Stimulated activated CD8-positive, alpha-beta memory T cell treated with anti-CD3 and anti-CD28 coated beads, Interleukin-12 subunit alpha, Interleukin-12 subunit beta, amount 100 ng/mL, for 24 hours (primary cell): Measurements from ENCODE around the gene AK8.
"Not testable (repeated sequence)": the region's sequence is repeated elsewhere in the genome, so short reads cannot be mapped to it uniquely, and the experiment has no call there.

Experiments
- DNase-seq: peaks from one replicate; pipeline ENCODE4 v3.0.0-alpha.2; 2020; ENCODE audit errors: extremely low read depth

Gene AK8

DNA sequence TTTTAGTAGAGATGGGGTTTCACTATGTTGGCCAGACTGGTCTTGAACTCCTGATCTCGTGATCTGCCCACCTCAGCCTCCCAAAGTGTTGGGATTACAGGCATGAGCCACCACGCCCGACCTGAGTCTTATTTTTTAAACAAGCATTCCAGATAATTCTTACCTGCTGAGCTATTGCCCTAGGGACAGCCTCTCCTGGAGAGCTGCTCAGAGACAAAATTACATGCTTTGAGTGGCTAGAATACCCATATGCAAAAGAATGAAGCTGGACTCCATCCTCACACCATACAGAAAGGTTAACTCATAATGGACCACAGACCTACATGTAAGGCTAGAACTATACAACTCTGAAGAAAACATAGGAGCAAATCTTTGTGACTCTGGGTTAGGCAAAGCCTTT, 166.2 kb downstream of the AK8 start:
- no peak for DNase-seq

DNA sequence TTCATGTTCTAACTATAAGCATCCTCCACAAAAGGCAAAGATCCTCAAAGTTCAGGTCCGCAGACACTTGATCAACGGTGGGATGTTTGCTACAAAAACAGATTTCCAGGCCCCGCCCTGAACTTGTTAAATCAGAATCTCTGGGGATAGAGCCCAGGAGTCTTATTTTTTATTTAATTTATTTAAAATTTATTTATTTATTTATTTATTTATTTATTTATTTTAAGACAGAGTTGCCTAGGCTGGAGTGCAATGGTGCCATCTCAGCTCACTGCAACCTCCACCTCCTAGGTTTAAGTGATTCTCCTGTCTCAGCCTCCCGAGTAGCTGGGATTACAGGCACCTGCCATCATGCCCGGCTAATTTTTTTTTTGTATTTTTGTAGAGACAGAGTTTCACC, 166.9 kb downstream of the AK8 start:
- DNase-seq = not testable (repeated sequence)

DNA sequence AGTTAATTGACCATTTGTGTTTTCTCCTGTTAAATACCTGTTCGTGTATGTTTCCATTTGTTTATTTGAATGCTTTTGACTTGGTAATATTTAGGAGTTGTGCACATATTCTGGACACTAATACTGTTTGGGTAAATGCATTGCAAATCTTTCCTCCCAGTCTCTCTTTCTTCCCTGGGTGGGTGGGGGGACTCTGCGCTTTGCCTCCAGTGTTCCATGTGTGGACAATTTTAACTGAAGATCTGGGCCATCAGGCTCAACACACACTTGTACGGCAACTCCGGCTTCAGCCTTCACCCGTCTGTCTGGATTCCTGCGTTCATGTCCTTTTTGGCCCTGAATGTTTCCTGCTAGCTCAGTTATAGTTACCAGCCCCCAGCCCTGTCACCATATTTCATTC, 167.8 kb downstream of the AK8 start:
- no peak for DNase-seq

DNA sequence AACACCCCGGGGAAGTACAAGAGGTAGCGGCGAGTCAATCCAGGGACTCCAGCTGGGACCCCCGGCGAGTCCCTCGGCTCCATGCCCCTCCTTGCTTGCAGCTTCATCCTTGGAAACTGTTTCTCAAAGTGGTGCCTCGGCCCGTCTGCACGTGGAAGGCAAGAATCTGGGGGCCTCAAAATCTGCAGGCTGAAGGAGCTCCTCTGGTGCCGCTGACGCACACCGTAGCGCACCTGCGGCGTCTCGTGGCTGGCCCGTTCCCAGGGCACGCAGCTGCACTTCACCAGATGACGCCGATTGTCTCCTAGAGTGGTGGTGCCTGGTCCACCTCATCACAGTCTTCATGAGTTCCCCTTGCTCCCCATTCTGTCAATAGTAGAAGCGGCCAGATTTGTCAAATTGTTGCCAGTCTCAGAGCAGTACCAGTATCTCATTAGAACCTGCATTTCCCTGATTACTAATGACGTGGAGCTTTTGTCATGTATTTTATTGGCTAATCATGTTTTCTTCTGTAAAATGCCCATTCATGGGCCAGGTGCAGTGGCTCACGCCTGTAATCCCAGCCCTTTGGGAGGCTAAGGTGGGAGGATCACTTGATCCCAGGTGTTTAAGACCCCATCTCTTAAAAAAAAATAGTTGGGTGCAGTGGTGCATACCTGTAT, 169.2 kb downstream of the AK8 start:
- no peak for DNase-seq

DNA sequence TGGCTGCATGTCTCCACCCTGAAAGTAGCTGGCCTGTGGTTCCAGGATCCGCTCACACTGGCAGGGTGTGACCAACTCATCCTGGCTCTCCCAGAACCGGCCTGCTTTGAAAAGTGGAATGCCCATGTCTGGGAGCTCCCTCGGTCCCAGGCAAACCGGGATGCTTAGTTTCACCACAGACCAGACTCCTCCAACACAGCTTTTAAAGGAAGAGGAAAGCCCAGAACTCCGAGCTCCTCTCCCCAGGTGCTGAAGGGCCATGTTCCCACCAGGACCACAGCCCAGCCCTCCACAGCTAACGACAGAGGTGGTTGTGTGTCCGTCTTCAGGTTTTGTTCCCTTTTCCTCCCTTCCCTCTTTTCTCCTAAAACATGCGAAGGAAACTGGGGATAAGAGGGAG, 169.8 kb downstream of the AK8 start:
- no peak for DNase-seq

DNA sequence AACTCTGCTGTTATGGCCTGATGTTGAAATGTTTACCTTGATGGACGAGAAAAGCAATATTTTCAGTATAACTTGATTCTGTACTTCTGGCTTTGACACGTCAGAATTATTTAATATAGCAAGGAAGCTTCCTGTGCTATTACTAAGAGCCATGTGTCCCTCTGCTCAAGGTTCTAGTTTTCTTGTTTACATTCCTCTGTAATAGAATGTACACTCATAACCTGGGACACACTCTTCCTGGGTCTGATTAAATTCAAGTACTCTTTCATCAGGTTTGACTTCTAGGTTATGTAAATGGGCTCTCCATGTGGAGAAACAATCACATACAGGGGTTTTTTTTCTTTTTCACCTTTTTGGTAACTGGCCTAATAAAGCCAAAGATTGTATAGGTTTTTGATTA, 174.7 kb downstream of the AK8 start:
- DNase-seq = no peak

DNA sequence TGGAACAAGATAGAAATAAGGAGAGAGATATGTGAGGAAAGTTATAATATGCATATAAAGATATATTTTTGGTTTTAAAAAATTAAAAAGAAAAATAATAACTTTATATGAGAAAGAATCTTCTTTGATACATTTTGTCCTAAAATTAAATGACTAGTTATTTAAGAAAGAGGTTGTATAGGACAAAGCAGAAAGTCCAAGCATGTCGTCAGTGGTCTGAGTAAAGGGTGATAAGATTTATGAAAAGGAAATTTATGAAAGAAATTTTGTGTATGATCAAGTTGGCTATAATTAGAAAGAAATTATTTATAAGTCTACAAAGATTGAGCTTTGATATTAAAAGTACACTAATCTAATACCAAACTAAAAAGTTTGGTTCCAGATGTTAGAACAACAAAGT, 175.8 kb downstream of the AK8 start:
- no peak for DNase-seq

DNA sequence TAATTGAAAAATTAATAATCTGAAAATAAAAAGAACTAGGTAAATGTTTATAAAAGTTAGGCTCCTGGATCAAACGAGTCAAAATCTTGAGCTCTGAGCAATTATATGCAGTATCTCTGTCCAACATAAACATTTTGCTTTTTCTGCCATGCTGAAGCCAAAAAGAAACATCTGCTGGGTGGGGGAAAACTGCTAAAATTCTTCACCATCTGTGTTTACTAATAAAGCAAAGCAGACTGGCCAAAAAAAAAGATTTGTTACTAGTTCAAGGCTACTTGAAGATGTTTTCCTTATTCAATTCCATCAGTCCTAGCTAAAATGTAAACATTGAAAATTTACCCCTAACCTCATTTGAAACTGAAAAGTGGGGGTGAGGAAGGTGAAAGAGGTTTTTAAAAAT, 178.1 kb downstream of the AK8 start:
- DNase-seq = no peak

DNA sequence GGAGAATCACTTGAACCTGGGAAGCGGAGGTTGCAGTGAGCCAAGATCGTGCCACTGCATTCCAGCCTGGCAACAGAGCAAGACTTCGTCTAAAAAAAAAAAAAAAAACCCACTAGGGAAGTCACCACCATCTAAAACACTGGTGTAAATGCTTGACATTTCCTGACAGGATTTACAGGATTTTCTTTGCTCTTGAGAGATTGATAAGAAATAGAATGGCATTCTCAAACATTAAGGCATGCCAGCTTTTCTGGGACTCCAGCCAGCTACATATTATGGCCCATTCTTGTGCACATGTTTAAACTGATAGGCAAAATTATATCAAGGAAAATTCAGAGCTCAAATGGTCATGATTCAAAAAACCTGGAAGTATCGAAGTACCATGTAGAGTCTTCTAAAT, 179.1 kb downstream of the AK8 start:
- DNase-seq = no peak

DNA sequence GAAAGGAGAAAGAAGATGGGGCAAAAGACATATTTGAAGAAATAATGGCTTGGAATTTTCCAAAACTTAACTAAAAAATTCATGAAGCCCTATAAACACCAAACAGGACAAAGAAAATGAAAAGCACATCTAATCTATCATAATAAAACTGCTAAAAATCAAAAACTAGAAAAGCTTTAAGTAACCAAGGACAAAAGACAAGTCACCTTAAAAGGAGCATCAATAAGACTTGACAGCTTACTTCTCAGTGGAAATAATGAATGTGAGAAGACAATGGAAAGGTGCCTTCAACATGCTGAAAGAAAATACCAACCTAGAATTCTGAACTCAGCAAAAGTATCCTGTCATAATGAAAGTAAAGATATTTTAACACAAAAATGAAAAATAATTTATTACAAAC, 180.9 kb downstream of the AK8 start:
- no peak for DNase-seq

DNA sequence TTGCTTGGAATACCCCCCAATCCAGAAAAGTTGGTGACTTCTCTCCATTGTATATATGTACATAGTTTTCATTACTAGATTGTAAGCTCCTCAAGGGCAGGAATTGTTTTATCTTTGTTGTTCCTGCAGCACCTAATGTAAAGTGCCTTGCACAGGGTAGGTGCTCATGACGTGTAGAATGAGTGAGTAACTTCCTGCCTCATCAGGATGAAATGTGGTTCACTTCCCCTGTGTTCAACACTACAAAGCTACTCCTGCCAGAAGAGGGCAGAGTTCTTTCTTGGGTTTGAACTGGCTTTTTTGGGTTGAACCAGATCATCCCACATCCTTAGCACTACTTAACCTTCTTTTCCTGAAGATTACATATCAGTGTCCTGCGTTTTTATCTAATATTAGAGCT, 183.9 kb downstream of the AK8 start:
- DNase-seq = no peak

DNA sequence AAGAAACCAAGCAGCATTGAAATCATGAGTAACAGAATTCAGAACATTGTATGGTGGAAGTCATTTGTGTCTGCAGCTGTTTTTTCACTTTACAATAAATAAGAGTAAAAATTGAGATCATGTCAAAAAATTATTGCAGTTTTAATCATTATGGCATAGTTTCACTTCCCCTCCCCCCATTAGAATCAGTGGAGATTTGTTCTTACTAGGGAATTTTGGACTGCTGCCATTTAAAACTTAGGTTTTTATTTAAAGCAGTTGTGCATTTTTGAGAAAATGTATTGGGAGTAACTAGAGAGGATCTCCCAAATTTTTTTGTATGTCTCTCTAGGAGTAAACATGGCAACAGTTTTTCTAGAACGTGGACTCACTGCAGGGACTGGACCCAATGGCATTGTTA, 187.4 kb downstream of the AK8 start:
- DNase-seq = no peak

DNA sequence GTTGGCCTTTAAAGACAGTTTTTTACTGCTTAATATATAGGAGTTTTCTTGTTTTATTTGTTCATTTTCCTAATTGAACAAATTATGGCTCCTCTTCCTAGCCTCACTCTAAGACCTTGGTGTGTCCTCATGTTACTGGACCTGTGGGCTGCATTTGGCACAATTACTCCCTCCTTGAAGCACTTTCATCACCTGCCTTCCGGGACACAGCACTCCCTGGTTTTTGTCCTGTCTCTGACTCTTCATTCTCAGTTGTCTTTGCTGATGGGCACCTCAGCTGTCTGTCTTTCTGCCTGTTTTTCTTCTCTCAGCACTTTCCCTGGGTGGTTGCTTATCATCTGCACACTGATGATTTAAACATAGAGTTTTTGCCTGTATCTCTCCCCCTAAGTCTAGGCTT, 194.2 kb downstream of the AK8 start:
- DNase-seq = no peak

DNA sequence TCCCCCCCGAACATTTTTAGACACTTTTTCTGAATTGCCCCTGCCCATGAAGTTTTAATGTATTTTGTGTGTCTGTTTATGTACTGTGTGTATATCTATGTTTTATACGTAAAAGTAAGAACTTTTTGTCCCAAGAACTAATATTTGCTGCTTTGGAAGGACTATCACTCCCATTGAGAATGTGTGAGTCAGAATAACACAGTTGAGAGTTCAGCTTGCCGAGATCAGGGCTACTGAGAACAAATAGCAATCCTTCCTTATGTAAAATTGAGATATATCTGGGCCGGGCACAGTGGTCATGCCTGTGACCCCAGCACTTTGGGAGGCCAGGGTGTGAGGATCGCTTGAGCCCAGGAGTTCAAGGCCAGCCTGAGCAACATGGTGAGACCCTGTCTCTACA, 196.5 kb downstream of the AK8 start:
- DNase-seq = no peak

DNA sequence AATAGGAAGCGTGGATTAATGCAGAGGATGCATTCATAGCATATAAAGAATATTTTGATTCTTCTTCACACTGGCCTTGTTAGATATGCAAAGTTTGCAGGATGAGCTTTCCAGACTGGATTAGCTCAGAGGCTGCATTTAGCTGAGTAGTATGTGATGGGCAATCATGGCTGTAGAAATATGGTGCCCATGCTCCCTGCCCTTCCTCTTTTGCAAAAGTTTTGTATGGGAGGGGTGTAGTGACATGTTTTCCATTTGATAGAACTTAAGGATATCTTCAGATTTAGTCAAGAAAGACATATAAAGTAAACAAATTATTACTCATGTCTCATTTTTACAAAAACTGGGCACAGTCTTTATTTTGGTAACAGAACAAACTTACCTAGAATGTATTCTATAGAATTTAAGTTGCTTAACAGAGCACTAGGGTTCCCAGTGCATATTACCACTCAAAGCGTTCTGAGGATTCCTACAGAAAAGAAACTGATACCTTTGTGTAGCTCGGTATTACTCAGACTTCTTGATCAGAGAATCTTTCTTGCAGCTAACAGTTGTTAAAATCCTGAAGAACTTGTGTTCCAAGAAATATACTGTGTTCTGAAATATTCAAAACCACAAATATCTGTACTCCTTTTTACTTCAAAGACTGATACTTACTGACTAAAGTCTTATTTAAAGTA, 198.0 kb downstream of the AK8 start:
- DNase-seq = no peak

DNA sequence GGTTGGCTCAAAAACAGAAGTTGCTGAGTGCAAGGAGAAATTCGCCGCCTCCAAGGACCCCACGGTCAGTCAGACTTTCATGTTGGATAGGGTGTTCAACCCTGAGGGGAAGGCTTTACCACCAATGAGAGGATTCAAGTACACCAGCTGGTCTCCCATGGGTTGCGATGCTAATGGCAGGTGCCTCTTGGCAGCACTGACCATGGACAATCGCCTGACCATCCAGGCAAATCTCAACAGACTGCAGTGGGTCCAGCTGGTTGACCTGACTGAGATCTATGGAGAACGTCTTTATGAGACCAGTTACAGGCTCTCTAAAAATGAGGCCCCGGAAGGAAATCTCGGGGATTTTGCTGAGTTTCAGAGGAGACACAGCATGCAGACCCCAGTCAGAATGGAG, 200.1 kb downstream of the AK8 start:
- DNase-seq = no peak
